HepG2 (cell line): ENCODE results near the gene RIT2. TPM values are rescaled to one million over a fixed set of nuclear protein-coding genes. Genes with fewer than 3 reads are reported as not detected.

Experiments
- ATAC-seq: fragments of 200-7000 bp; cut with Tn5 transposase; 3 replicates; pipeline ENCODE4 v1.9.1; 2020; ENCODE audit warnings: mild to moderate bottlenecking, moderate library complexity
- BruUV-seq: library from RNA; stranded (reverse); fragments of 400-500 nt; replicated peaks from 2 replicates; lab custom pipeline; 2021; lab: Mats Ljungman, UMichigan
- CTCF ChIA-PET: fragments of 300-600 bp; formaldehyde crosslinking; extraction: SDS; loops from one replicate; lab custom pipeline; 2021; ENCODE audit warnings: low total read pairs, inconsistent platforms, low intra/inter-chr PET ratio; lab: Yijun Ruan, JAX
- POLR2A ChIA-PET: fragments of 350-600 bp; sonication (Branson Sonifier 250); formaldehyde crosslinking; loops from one replicate; lab custom pipeline; 2020; ENCODE audit warnings: antibody characterized with exemption, inconsistent platforms; lab: Yijun Ruan, JAX
- DNase-seq: peaks from one replicate; pipeline ENCODE4 v3.0.0-alpha.2; 2015; ENCODE audit warnings: low spot score
- FAIRE-seq: peaks from 3 replicates; lab custom pipeline; 2011; peaks lifted over from hg19 to GRCh38; lab: Jason Lieb, UNC
- H2AFZ ChIP-seq: one replicate; pipeline ENCODE4 v1.6.1; 2011; ENCODE audit warnings: low read length, inconsistent platforms
- H3K27ac ChIP-seq: fragments of 300-600 bp; 3 replicates; pipeline ENCODE4 v1.8.0; 2011; ENCODE audit warnings: mixed run types, mild to moderate bottlenecking, mixed read lengths, low read length, inconsistent platforms; ENCODE audit not compliant: insufficient read depth; ENCODE audit errors: extremely low read length
- H3K27me3 ChIP-seq, 2 experiments: fragments of 200-600 bp in 1 of 2; 2 replicates in 1 of 2; 3 replicates in 1 of 2; pipeline versions ENCODE4 v1.6.0 to v1.8.0; 2011; ENCODE audit warnings: low read length in 2 of 2, mild to moderate bottlenecking in 2 of 2, moderate library complexity in 2 of 2, inconsistent platforms in 1 of 2; ENCODE audit not compliant: insufficient read depth in 2 of 2, control insufficient read depth in 1 of 2
- H3K36me3 ChIP-seq, 2 experiments: fragments of 200-600 bp in 1 of 2; replicated peaks in 1 of 2; 2 replicates in 1 of 2; 3 replicates in 1 of 2; pipeline versions ENCODE4 v1.5.1 to v1.8.0; 2011; ENCODE audit warnings: low read length in 2 of 2, inconsistent platforms in 1 of 2; ENCODE audit not compliant: insufficient read depth in 2 of 2, control insufficient read depth in 1 of 2
- H3K4me1 ChIP-seq: 2 replicates; pipeline ENCODE4 v1.5.1; 2012; ENCODE audit warnings: low read length, inconsistent platforms; ENCODE audit not compliant: insufficient read depth
- H3K4me2 ChIP-seq: 2 replicates; pipeline ENCODE4 v1.6.0; 2011; ENCODE audit warnings: low read depth, low read length, inconsistent platforms
- H3K4me3 ChIP-seq, 3 experiments: fragments of 200-600 bp in 1 of 3; sonication (generic), shearing (Covaris generic) in 1 of 3; replicated peaks in 1 of 3; 2 replicates each; pipeline ENCODE4 v1.5.1; 2011 to 2016; ENCODE audit warnings: low read length in 3 of 3, inconsistent platforms in 2 of 3, low read depth in 2 of 3, mild to moderate bottlenecking in 2 of 3, control low read depth in 1 of 3, mixed read lengths in 1 of 3; ENCODE audit not compliant: insufficient read depth in 1 of 3
- H3K79me2 ChIP-seq: one replicate; pipeline ENCODE4 v1.6.1; 2011; ENCODE audit warnings: low read length, inconsistent platforms; ENCODE audit not compliant: insufficient read depth
- H3K9ac ChIP-seq: 2 replicates; pipeline ENCODE4 v1.6.0; 2011; ENCODE audit warnings: mild to moderate bottlenecking, low read depth, low read length, inconsistent platforms; ENCODE audit not compliant: insufficient read depth
- H3K9me3 ChIP-seq: 2 replicates; pipeline ENCODE4 v1.5.1; 2012; ENCODE audit warnings: mild to moderate bottlenecking, low read length
- H4K20me1 ChIP-seq: 2 replicates; pipeline ENCODE4 v1.6.0; 2011; ENCODE audit warnings: inconsistent platforms, mild to moderate bottlenecking, low read length, moderate library complexity; ENCODE audit not compliant: insufficient read depth
- CCDC6 ChIP-seq: sonication (generic); formaldehyde crosslinking; IDR thresholded peaks from 2 replicates; pipeline ENCODE4 v1.8.1; 2022; ENCODE audit warnings: mild to moderate bottlenecking, missing genetic modification reagents, moderate library complexity
- GTF3A ChIP-seq: sonication (generic); formaldehyde crosslinking; conservative IDR thresholded peaks from 2 replicates; pipeline ENCODE4 v1.4.0; 2020; ENCODE audit warnings: mild to moderate bottlenecking, missing genetic modification reagents
- HOXA7 ChIP-seq: sonication (generic); formaldehyde crosslinking; IDR thresholded peaks from 2 replicates; pipeline ENCODE4 v1.8.1; 2022; ENCODE audit warnings: mild to moderate bottlenecking, missing genetic modification reagents, moderate library complexity
- KAT8 ChIP-seq: IDR thresholded peaks from 2 replicates; pipeline ENCODE4 v1.6.1; 2016; ENCODE audit warnings: missing genetic modification reagents, missing compliant biosample characterization
- KDM3A ChIP-seq: IDR thresholded peaks from 2 replicates; pipeline ENCODE4 v1.6.1; 2018; ENCODE audit warnings: low read depth, missing compliant biosample characterization
- MEIS2 ChIP-seq: sonication (generic); formaldehyde crosslinking; IDR thresholded peaks from 2 replicates; pipeline ENCODE4 v1.9.0; 2021; ENCODE audit warnings: mild to moderate bottlenecking, missing genetic modification reagents
- MXI1 ChIP-seq: IDR thresholded peaks from 3 replicates; pipeline ENCODE4 v1.6.1; 2012; ENCODE audit warnings: low read depth, low read length, inconsistent platforms, borderline replicate concordance
- MYC ChIP-seq: sonication (generic); formaldehyde crosslinking; IDR thresholded peaks from 2 replicates; pipeline ENCODE4 v1.9.0; 2021; ENCODE audit warnings: missing genetic modification reagents, borderline replicate concordance
- NKX3-1 ChIP-seq: sonication (generic); formaldehyde crosslinking; IDR thresholded peaks from 2 replicates; pipeline ENCODE4 v1.5.0; 2020; ENCODE audit warnings: missing genetic modification reagents
- TBP ChIP-seq: sonication (generic); formaldehyde crosslinking; IDR thresholded peaks from 2 replicates; pipeline ENCODE4 v1.5.0; 2020; ENCODE audit warnings: missing genetic modification reagents
- ZBTB38 ChIP-seq: sonication (generic); formaldehyde crosslinking; IDR thresholded peaks from 2 replicates; pipeline ENCODE4 v1.5.1; 2020; ENCODE audit warnings: mild to moderate bottlenecking, missing genetic modification reagents
- ZNF124 ChIP-seq: sonication (generic); formaldehyde crosslinking; IDR thresholded peaks from 2 replicates; pipeline ENCODE4 v1.4.0; 2020; ENCODE audit warnings: missing genetic modification reagents
- ZNF550 ChIP-seq: sonication (generic); formaldehyde crosslinking; IDR thresholded peaks from 2 replicates; pipeline ENCODE4 v1.4.0; 2020; ENCODE audit warnings: mild to moderate bottlenecking, missing genetic modification reagents, borderline replicate concordance
- ZNF737 ChIP-seq: sonication (generic); formaldehyde crosslinking; IDR thresholded peaks from 2 replicates; pipeline ENCODE4 v1.5.0; 2020; ENCODE audit warnings: missing genetic modification reagents, mild to moderate bottlenecking, borderline replicate concordance
- WGBS: methylation state at CpG from one replicate; pipeline ENCODE4 v1.1.6; 2017; ENCODE audit warnings: low lambda C conversion rate; 5-methylcytosine and 5-hydroxymethylcytosine counted together
- in situ Hi-C: cut with HindIII; loops from 2 replicates; pipeline ENCODE4 v1.10.0; 2017; ENCODE audit warnings: low pct_unique_long_range_greater_than_20kb; ENCODE audit not compliant: extremely low pct_ligation_motif_present
- intact Hi-C: fragments of 100-400 bp; cut with micrococcal nuclease; formaldehyde crosslinking; loops from one replicate; pipeline ENCODE4 v1.10.0; 2022; ENCODE audit not compliant: unreplicated experiment
- polyA plus RNA-seq, 8 experiments: library from polyadenylated mRNA; depleted of rRNA in 3 of 8; stranded (reverse) in 7 of 8; unstranded in 1 of 8; fragments of >200 nt; fragmentation: Illumina TruSeq in 4 of 8; extraction: Trizol in 4 of 8; gene quantifications; 2 replicates each; pipeline versions ENCODE4 v1.2.1 to v1.2.3, GENCODE V29; 2011 to 2016; ENCODE audit warnings: low read depth in 4 of 8, missing spikeins in 1 of 8, mixed read lengths in 1 of 8; ENCODE audit not compliant: insufficient read depth in 1 of 8
- total RNA-seq, 5 experiments: library from RNA; depleted of rRNA; stranded (reverse); fragments of >200 nt; fragmentation: Illumina TruSeq; extraction: Trizol; gene quantifications; 2 replicates each; pipeline ENCODE4 v1.2.3, GENCODE V29; 2016; ENCODE audit warnings: low read depth in 1 of 5
- TF ChIP-seq, protein P1 (sequence below): sonication (generic); formaldehyde crosslinking; IDR thresholded peaks from 2 replicates; pipeline ENCODE4 v1.4.0; 2020; ENCODE audit warnings: mild to moderate bottlenecking, missing genetic modification reagents
- TF ChIP-seq, protein P2 (sequence below): IDR thresholded peaks from 2 replicates; pipeline ENCODE4 v1.6.1; 2016; ENCODE audit warnings: missing compliant biosample characterization, missing genetic modification reagents, borderline replicate concordance
- TF ChIP-seq, protein P3 (sequence below): sonication (generic); formaldehyde crosslinking; IDR thresholded peaks from 2 replicates; pipeline ENCODE4 v1.8.1; 2022; ENCODE audit warnings: low read depth, mild to moderate bottlenecking, missing genetic modification reagents

The RIT2 gene
- total and polyA plus RNA-seq, 2 of the 13 experiments (the other 11 are each of a cell fraction or from before 2014, with no cell fraction given): not detected

- Histone ChIP-seq H3K9me3 (no peaks in the 10 kb centered on the region), H3K4me3 (no peak overlapping the region), H3K27me3 (no peaks in the 10 kb centered on the region), H3K9ac (no peak overlapping the region), H4K20me1 (no peaks in the 10 kb centered on the region), H3K36me3 (no peaks in the 10 kb centered on the region), H3K4me1 (no peaks in the 10 kb centered on the region), H3K27ac (no peak overlapping the region), H3K79me2 (no peaks in the 10 kb centered on the region), H3K4me2 (no peak overlapping the region), H2AFZ (no peak overlapping the region)
- no peak for ATAC-seq
- no peak for DNase-seq
- in situ Hi-C loops (no loop called here), intact Hi-C loops (no loop called here)
- POLR2A ChIA-PET: no interaction called here
- BruUV-seq: no TSS peak
- CTCF ChIA-PET: no interaction called here
- TF ChIP-seq MEIS2 (no peak), KAT8 (CRISPR knock-in tag) (no peak), HOXA7 (no peak), ZBTB38 (CRISPR knock-in tag) (no peak), ZNF124 (CRISPR knock-in tag) (no peak), ZNF737 (CRISPR knock-in tag) (no peak), CCDC6 (CRISPR knock-in tag) (no peak), TBP (CRISPR knock-in tag) (no peak), MYC (CRISPR knock-in tag) (no peak), GTF3A (CRISPR knock-in tag) (no peak), NKX3-1 (CRISPR knock-in tag) (no peak), MXI1 (no peak), ZNF550 (CRISPR knock-in tag) (no peak), KDM3A (CRISPR knock-in tag) (no peak)
- TF ChIP-seq, protein P1, sequence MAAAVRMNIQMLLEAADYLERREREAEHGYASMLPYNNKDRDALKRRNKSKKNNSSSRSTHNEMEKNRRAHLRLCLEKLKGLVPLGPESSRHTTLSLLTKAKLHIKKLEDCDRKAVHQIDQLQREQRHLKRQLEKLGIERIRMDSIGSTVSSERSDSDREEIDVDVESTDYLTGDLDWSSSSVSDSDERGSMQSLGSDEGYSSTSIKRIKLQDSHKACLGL (CRISPR knock-in tag): no peak
- TF ChIP-seq, protein P2, sequence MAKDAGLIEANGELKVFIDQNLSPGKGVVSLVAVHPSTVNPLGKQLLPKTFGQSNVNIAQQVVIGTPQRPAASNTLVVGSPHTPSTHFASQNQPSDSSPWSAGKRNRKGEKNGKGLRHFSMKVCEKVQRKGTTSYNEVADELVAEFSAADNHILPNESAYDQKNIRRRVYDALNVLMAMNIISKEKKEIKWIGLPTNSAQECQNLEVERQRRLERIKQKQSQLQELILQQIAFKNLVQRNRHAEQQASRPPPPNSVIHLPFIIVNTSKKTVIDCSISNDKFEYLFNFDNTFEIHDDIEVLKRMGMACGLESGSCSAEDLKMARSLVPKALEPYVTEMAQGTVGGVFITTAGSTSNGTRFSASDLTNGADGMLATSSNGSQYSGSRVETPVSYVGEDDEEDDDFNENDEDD: no peak
- TF ChIP-seq, protein P3, sequence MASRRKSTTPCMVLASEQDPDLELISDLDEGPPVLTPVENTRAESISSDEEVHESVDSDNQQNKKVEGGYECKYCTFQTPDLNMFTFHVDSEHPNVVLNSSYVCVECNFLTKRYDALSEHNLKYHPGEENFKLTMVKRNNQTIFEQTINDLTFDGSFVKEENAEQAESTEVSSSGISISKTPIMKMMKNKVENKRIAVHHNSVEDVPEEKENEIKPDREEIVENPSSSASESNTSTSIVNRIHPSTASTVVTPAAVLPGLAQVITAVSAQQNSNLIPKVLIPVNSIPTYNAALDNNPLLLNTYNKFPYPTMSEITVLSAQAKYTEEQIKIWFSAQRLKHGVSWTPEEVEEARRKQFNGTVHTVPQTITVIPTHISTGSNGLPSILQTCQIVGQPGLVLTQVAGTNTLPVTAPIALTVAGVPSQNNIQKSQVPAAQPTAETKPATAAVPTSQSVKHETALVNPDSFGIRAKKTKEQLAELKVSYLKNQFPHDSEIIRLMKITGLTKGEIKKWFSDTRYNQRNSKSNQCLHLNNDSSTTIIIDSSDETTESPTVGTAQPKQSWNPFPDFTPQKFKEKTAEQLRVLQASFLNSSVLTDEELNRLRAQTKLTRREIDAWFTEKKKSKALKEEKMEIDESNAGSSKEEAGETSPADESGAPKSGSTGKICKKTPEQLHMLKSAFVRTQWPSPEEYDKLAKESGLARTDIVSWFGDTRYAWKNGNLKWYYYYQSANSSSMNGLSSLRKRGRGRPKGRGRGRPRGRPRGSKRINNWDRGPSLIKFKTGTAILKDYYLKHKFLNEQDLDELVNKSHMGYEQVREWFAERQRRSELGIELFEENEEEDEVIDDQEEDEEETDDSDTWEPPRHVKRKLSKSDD: no peak
- WGBS: 0% methylated on average over 1 of the region's 1 CpG
- FAIRE-seq: no peak
These were observed 55.5 kb downstream of the RIT2 start for GRCh38 chr18:43060020-43060419.
